ENCODE measurements around the gene IQCM.

The IQCM gene

DNA sequence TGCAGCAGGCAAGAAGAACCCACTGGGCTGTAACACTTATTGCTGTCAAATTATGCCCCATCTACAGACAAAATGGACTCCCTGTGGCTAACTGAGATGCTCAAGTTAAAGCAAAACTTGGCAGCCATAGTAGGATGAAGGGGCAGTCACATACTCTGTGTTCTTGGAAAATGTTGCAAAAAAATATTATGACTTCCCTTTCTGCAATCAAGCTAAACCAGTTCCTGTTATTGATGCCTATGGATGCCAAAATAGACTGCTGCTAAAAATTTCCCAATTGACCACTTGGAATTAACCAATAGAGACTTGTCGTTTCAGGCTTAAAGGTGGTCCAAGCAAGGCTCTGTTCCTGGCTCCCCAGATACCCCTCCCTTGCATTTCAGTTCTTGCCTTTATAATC lies 49.5 kb downstream of the IQCM start:
- DNase-seq, result no peak

DNA sequence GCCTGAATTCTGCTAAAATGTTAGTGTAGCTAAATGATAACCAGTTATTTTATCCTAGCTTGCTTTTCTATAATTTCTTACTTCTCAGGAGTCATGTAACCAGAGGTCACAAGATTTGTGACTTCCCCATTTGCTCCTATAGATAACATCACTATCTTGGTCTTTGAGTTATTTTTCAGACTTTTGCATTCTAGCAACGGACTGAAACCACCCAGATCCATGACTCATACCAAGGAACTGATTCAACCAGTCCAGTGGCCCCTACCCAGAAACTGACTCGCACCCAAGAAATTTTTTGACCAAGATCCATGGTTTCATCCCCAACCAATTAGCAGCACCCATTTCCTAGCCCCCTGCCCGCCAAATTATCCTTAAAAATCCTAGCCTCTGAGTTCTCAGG lies 50.0 kb downstream of the IQCM start:
- DNase-seq, result no peak

DNA sequence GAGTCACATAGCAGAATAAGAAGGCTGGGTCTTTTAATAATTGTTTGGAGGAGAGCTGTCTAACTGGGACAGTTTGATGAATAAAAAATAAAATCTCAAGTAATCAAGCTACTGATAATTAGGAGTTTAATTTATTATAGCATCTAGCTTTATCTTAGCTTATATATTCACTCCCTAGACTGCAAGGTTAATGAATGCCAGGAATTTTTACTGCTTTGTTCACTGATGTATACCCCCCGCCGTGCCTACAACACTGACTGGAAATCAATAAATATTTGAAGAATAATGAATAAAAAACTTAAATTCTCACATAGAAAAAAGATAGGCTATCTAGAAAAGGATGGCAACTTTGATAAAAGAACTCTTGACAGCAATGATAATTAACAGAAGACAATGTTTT lies 59.7 kb downstream of the IQCM start:
- DNase-seq, result no peak

DNA sequence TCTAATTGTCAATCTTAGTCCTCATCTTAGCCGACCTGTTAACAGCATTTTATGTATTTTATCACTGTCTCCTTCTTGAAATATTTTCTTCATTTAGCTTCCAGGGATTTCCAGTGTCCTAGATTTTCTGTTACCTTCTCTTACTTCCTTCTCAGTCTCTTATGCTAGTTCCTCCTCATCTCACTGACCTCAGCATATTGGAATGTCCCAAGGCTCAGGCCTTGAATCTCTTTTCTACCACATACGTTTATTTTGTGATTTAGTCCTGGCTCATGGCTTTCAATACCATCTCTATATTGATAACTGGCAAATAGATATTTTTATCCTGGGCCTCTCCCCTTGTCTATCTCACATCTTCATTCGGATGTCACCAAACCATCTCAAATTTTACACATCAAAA lies 61.1 kb downstream of the IQCM start:
- no peak for DNase-seq

DNA sequence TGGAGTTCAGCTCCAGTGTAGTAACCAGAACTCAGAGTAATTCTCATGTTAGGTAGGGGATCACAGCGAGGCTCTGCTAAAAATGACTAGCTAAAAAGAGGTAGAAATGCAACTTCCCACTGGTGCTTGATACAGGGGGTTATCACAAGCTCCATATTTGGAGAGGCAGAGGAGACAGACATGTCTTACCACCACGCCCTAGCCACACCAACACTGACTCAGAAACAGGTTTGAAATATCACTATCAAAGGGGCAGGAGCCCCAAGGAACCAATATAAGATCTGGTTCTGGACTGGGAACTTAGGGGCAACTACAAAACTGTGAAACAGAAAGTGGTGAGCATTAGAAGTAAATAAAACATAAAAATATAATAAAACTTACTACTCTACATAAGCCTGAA lies 62.9 kb downstream of the IQCM start:
- no peak for DNase-seq

DNA sequence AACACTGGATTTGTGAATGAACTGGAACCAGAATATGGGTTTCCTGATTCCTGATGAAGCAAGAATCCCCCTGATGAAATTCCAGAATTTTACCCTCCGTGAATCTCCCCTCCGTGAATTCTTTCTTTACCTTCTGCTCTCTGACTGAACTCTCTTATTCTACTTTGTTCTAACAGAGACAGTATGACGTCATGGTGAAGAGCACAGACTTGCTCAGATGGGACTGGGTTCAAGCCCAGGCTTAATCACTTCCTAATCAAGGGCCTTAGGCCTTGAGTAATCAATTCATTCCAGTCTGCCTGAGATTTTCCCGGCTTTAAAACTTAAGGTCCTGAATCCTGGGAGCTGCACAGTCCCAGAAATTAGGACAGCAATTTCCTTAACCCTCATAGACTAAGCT lies 64.5 kb downstream of the IQCM start:
- DNase-seq, result no peak

DNA sequence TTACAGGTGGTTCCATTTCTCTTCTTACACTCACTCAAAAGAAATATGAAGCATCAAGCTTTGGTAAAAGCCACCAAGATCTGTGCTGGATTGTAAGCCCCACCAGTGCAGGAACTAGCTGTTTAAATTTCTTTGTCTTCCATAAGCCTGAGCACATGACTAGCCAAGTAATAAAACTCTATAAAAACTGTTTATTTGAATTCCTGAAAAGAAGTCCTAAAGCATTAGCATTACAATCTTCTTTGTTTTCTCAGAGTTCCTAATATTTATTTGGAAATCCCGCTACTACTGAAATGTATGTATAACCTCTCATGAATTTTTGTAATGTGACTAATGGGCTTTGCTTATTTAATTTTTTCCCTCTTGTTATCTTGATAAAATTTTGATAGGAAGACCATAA lies 65.9 kb downstream of the IQCM start:
- no peak for DNase-seq

DNA sequence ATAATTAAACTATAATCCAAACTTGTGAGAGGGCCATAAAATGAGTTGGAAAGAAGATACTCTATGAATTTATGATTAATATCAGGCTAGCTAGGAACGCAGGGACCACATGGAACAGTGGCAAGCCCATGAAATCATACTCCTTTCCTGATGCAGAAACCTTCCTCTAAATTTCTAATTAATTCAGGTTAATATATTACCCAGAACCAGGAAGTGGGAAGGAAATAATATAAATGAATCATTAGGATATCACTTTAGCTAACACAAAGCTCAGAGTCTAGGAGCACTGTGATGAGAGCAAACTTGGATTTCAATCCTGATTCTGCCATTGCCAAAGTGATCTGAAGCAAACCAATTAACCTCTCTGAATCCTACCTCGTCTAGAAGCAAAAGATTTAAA lies 68.0 kb downstream of the IQCM start:
- DNase-seq, result no peak

DNA sequence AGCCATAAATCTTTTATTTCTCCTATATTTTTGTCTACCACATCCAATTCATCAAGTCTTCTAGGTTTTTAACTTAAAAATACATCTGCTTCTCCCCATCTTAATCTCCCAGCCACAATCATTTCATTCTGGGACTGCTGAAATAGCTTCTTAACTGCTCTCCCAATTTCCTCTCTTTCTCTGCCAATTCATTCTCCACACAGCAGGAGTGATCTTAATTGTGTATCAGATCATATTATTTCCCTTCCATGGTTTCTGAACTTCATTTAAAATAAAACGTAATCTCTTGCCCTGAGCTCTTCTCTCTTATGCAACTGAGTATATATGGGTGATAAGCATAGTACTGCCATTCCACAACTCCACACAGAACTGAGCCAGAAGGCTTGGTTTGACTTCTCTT lies 69.4 kb downstream of the IQCM start:
- no peak for DNase-seq

DNA sequence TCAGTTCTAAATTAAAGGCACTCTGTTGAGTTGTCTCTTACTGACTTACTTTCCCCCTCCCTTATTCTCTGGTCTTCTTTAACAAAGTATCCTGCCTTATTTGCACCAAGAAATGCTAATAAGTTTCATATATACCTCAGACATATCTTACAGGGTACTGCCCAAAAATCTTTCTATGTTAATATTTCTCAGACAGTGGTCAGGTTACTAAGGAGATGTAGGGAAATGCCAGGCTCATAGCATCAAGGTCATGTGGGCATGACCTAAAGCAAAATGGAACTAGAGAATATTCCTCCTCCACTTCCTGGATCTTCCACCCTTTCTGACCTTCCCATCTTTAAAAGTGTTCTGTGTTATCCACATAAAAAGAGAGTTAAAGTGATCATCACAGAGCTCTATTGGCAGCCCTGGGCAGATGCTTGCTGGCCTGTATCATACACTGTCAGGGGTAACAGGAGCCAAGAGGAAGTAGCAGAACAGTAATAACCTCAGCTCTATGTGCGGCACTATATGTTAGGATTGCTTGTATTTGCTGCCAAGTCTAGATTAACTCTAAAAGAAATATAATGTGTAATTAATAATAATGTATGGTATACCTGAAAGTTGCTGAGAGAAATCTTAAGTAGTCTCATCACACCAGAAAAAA lies 74.3 kb downstream of the IQCM start:
- DNase-seq, result no peak

DNA sequence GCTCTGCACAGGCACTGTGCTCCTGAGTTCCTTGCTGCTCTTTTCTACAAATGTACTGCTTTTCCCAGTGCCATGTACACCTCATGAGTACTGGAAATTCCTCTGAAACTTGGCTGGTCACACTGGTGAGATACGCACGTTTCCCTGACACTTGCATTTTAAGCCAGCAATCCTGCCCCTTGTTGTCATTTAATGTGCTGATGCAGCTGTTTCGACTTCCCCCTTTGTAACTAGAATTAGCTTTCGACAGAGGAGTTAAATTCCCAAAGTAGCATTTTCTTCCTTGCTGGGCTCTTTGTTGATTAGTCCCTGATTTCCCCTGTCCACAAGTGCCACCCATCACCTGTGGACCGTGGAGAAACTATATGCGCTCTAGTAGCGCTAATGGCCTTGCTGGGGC lies 77.5 kb downstream of the IQCM start:
- no peak for DNase-seq

DNA sequence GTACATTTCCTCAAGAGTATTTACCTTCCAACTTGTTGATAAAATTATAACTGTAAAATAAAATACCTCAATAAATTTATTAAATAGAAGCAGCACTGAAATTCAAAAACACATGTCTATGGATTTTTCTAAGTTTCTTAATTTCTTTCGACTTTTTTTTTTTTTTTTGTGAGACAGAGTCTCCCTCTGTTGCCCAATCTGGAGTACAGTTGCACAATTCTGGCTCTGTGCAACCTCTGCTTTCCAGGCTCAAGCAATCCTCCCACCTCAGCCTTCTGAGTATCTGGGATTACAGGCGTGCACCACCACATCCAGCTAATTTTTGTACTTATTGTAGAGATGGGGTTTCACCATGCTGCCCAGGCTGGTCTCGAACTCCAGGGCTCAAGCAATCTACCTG lies 79.8 kb downstream of the IQCM start:
- DNase-seq, result no peak

DNA sequence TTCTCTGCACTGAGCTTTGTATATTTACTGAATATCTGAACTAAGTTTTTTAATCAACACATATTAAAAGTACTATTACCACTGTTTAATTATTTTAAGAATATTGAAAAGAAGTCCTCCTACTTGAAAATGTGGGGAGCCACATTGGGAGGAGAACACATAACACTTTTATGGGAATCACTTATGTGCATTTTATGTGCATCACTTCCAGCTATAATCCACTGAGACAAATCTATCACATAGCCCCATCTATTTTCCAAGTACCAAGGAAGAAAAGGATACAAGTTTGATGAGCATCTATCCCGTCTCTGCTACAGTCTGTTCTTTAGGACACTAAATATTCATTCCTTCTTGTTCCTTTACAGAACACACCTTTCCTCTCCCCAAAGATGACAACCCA lies 87.2 kb downstream of the IQCM start:
- DNase-seq, result no peak

DNA sequence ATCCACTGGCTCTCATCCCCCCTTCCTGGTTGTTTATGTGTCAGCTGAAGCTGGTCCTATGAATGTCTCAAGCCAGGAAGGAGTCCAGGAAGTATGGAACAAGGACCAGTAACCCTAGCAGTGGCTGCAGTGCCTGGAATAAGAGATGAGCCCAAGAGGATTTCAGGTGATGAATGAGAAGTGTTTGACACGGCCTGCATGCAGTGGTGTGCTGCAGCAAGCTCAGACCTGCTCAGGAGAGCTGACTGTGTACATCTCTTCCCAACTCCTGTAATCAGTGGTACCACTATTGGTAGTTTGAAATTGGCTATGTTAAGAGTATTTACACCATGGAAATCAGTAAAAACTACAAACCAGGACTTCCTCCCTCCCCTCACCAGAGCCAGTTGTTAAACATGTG lies 88.0 kb downstream of the IQCM start:
- no peak for DNase-seq

DNA sequence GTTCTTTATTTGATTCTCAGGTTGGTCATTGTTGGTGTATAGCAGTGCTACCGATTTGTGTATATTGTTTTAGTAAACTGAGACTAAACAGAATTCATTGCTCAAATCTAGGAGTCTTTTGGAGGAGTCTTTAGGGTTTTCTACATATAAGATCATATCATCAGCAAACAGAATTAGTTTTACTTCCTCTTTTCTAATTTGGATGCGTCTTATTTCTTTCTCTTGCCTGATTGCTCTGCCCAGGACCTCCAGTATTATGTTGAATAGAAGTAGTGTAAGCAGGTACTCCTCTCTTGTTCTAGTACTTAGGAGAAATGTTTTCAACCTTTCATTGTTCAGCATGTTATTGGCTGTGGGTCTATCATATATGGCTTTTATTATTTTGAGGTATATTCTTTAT lies 92.6 kb downstream of the IQCM start:
- DNase-seq, result no peak

DNA sequence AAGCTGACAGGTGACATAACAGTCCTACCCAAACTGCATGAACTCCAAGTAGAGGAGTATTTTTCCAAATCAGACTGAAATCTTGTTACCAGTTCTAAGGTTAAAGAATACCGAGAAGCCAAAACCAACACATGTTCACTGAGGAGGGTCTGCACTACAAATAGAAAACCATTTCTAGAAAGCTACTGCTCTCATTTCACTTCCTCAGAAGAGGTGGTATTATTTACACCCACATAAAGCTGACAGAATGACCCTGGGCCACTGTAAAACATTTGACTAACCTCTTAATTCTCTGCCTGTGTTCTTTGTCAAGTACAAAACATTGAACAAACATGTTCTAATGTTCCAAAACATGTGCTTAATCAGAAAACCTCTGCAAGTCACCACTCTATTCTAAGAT lies 95.8 kb downstream of the IQCM start:
- no peak for DNase-seq

DNA sequence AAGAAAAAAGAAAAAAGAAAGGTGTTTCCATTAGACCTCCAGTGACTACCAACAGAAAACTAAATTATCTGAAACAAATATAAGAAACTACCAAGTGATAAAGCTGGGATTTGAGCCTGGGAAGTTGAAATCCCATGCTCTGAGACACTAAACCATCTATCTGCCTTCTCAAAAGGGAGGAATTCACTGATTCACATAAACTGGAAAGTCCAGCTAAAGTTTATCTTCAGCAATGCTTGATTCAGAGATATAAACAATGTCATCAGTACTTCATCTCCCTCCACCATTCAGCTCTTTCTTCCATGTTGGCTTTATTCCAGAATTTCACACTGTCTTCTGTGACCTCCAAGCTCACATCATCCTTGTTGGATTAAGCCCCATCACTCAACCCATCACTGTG lies 96.3 kb downstream of the IQCM start:
- no peak for DNase-seq

DNA sequence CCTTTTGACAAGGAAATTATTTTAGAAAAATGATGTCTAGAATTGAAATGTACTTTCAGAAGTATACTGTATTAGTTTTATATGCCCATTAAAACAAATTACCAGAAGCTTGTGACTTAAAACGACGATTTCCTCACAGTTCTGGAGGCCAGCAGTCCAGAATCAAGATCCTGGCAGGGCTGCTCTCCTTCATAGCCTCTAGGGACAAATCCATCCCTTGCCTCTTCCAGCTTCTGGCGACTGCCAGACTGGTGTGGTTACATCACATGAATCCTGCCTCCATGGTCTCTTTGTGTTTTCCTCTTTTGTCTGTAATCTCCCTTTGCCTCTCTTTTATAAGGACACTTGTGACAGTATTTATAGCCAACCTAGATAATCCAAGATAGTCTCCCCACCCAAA lies 97.1 kb downstream of the IQCM start:
- DNase-seq, result no peak

DNA sequence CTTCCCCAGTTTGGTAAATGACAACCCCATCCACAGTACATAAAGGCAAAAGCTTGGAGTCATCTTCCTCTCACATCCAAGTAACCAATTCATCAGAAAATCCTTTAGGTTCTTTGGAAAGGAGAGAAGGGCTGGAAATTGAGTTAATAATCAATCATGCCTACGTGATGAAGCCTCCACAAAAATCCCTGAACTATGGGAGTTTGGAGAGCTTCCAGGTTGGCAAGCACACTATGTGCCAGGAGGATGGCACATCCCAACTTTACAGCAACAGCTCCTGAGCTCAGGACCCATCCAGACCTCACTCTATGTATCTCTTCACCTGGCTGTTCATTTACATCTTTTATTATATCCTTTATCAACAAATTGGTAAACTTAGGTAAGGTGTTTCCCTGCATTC lies 98.9 kb downstream of the IQCM start:
- no peak for DNase-seq

DNA sequence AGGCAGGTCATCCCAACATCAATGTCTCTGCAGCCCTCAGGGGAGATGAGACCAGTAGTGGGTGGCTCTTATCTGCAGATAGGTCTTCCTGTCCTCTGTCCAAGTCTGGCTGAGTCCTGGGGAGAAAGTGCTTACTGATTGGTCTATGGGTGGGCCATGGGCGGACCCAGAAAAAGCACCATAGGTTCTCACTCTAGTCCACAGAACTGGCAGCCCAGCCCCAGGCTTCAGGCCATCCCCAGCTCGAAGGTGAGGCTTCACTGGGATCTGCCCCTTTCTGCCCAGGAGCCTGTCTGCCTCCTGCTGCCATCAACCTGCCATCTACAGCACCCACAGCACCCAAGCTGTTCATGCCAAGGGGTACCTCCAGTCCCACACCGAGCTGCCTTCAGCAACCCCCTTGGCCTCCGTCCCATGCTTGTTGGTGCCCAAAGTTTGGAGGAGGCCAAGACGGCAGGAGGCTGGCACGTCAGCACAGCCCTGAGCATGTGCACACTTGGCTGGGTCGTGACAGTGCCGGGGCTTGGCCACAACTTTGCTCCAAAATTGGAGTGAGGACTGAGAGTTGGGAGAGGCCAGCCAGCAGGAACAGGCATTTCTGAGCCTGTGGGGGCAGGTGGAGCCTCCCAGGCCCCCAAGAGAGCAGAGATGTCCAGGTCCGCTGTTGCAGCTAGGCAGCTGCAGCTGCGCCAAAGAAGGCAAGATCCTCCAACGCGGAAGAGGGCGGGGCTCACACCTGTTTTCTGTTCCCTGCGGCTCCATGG lies 99.6 kb downstream of the IQCM start:
- DNase-seq, result no peak

DNA sequence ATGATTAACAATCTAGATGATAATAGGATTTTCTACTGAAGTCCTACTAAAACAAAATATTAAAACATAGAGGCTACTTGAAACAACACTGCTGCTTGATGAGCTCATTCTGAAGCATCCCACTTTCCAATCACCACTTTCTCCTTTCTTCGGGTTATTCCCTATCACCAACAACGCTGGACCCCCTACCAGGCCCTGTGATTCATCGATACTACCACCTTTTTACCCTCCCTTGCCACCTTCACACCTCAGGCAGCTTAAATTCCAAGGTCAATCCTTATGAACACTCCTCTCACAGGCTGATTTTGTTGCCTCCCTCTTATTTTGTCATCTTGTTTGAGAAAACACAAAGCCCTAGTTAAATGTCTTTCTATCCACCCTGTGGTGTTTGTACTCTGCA lies 102.6 kb downstream of the IQCM start:
- no peak for DNase-seq

DNA sequence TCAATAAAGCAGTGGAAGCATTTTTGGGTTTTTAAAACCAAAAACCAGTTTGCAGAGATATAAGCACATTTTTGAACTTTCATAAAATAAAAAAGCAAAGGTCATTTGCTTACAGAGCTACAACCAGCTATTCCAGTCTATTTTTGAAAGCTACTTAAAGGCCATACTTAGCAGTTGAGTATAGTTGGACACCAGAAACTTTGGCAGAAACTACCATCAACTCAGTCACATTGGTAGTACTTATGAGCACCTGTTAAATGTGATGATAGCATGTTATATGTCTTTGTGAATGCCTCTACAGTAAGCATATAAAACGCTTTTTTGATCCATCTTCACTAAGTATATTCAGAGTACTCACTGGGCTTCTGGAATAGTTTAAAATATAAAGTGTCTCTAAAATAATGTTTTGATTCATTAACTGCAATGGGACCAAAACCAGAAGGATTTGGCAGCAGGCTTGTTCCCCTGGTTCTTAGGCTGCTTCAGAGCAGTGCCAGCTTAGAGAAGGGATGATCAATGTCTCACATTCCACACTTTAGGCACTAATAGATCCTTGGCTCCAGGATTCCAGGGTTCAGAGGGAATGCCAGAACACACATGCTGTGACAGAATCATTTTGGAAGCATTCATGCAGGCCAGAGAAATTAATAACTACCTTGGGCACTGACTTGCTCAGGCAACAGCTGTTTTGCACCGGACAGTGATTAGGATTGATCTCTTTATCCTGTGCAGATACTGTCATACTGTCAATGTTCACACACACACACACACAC lies 103.9 kb downstream of the IQCM start:
- DNase-seq, result no peak

DNA sequence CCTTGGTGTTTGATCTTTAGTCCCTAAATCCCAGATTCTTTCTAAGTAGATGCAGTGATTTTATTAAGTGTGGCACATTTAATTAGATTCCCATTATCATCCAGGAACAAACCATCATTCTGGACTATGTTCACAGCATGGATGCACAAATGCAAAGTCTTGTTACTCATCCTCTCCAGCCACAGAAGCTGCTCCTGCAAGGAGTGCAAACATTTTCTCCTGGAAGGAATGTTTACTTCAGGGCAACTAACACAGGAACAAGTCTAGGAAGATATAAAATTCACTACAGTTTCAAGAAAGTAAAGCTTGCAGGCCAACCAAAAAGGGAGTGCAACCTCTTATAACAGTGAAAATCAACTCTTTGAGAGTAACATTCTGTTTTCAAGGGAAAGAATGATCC lies 106.0 kb downstream of the IQCM start:
- DNase-seq, result no peak

DNA sequence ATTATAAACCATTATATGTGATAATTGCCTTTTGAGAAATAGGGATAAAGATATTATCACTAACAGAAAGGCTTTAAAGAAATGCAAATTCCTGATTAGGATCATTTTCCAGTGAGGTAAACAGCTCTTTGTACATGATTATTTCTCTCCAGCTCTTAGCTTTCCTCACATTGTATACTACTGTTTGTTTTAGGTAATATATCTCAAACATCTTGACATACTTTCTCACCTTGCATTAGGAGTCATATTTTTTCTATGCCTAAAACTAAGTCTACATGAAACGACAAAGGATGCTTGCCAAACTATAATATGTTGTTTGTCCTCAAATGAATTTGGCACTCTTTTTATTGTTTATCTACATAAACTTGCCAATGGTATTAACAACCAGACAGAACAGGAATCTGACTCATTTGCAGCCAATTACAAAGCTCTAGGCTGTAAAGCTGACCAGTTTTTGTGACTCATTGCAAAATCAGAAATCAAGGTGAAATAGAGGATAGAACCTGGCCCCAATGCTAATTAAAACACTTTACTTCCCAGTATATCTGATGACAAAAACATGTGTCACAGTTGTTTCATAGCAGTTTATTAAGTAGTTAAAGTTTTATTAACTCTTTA lies 107.0 kb downstream of the IQCM start:
- no peak for DNase-seq
